D721Med (cell line): ENCODE results near the gene CFAP74.

Source experiments
- DNase-seq: peaks from one replicate; pipeline ENCODE4 v3.0.0; 2011; ENCODE audit warnings: low spot score; ENCODE audit not compliant: insufficient read length
- FAIRE-seq: peaks from 2 replicates; lab custom pipeline; 2011; peaks lifted over from hg19 to GRCh38; lab: Jason Lieb, UNC
- CTCF ChIP-seq: IDR thresholded peaks from 2 replicates; pipeline ENCODE4 v1.5.1; 2012; ENCODE audit warnings: mild to moderate bottlenecking, control low read depth; ENCODE audit not compliant: insufficient read depth; ENCODE audit errors: missing control alignments

Gene CFAP74

GRCh38 chr1:1971688-1972087, 31.9 kb downstream of the CFAP74 start:
- DNase-seq, result no peak
- no peak for FAIRE-seq
- no peak for TF ChIP-seq CTCF

- no peak for DNase-seq
- TF ChIP-seq CTCF, result no peak
- FAIRE-seq, result no peak
Measured at GRCh38 chr1:1971017-1971416, 32.6 kb downstream of the CFAP74 start.

- FAIRE-seq (no peak), DNase-seq (no peak)
- TF ChIP-seq CTCF, result no peak
Measured at GRCh38 chr1:1969953-1970716, 33.5 kb downstream of the CFAP74 start.

- no peak for FAIRE-seq
- no peak for TF ChIP-seq CTCF
- DNase-seq, result no peak
Measured at GRCh38 chr1:1969505-1969900, 34.1 kb downstream of the CFAP74 start.

GRCh38 chr1:1968767-1969504, 34.6 kb downstream of the CFAP74 start:
- no peak for DNase-seq
- no peak for FAIRE-seq
- no peak for TF ChIP-seq CTCF

- FAIRE-seq (no peak), DNase-seq (no peak)
- no peak for TF ChIP-seq CTCF
Measured at GRCh38 chr1:1967879-1968278, 35.7 kb downstream of the CFAP74 start.

GRCh38 chr1:1967151-1967550, 36.4 kb downstream of the CFAP74 start:
- no peak for TF ChIP-seq CTCF
- DNase-seq (no peak), FAIRE-seq (no peak)
